Keratinocyte (primary cell): ENCODE measurements around the gene XPOT. TPM values are rescaled to one million over a fixed set of nuclear protein-coding genes. Genes with fewer than 3 reads are reported as not detected.

Experiments
- DNase-seq: peaks from one replicate; pipeline ENCODE4 v3.0.0-alpha.2; 2011; ENCODE audit warnings: low read depth, missing footprints, low spot score
- FAIRE-seq: peaks from 2 replicates; lab custom pipeline; 2011; peaks lifted over from hg19 to GRCh38; lab: Jason Lieb, UNC
- H2AFZ ChIP-seq: 2 replicates; pipeline ENCODE4 v1.6.0; 2012; ENCODE audit warnings: low read length, control low read depth, inconsistent platforms; ENCODE audit not compliant: control insufficient read depth
- H3K27ac ChIP-seq: 2 replicates; pipeline ENCODE4 v1.5.1; 2011; ENCODE audit warnings: low read length; ENCODE audit not compliant: control insufficient read depth, insufficient read depth
- H3K27me3 ChIP-seq: 3 replicates; pipeline ENCODE4 v1.6.0; 2011; ENCODE audit warnings: low read length; ENCODE audit not compliant: control insufficient read depth, insufficient read depth; ENCODE audit errors: extremely low read depth
- H3K36me3 ChIP-seq, 2 experiments: 2 replicates in 1 of 2; 3 replicates in 1 of 2; pipeline ENCODE4 v1.5.1; 2011; ENCODE audit warnings: low read length in 2 of 2, mild to moderate bottlenecking in 1 of 2; ENCODE audit not compliant: control insufficient read depth in 2 of 2, insufficient read depth in 2 of 2; ENCODE audit errors: extremely low read depth in 1 of 2
- H3K4me1 ChIP-seq: 3 replicates; pipeline ENCODE4 v1.5.1; 2011; ENCODE audit warnings: low read length; ENCODE audit not compliant: control insufficient read depth, insufficient read depth; ENCODE audit errors: extremely low read depth
- H3K4me2 ChIP-seq: 3 replicates; pipeline ENCODE4 v1.6.0; 2011; ENCODE audit warnings: low read depth, low read length; ENCODE audit not compliant: control insufficient read depth, insufficient read depth; ENCODE audit errors: extremely low read depth
- H3K4me3 ChIP-seq, 3 experiments: fragments of 200-600 bp in 1 of 3; sonication (generic) in 1 of 3; 2 replicates in 2 of 3; 3 replicates in 1 of 3; pipeline ENCODE4 v1.5.1; 2011 to 2016; ENCODE audit warnings: low read length in 3 of 3, mild to moderate bottlenecking in 3 of 3, control low read depth in 2 of 3, inconsistent platforms in 1 of 3, low read depth in 1 of 3, mixed read lengths in 1 of 3, mixed run types in 1 of 3, moderate library complexity in 1 of 3; ENCODE audit not compliant: control insufficient read depth in 2 of 3, insufficient read depth in 2 of 3; ENCODE audit errors: extremely low read depth in 1 of 3
- H3K79me2 ChIP-seq: 2 replicates; pipeline ENCODE4 v1.6.0; 2012; ENCODE audit warnings: low read length; ENCODE audit not compliant: control insufficient read depth, insufficient read depth
- H3K9ac ChIP-seq: 3 replicates; pipeline ENCODE4 v1.6.0; 2011; ENCODE audit warnings: low read length; ENCODE audit not compliant: control insufficient read depth, insufficient read depth; ENCODE audit errors: extremely low read depth
- H3K9me1 ChIP-seq: 3 replicates; pipeline ENCODE4 v1.6.0; 2011; ENCODE audit warnings: low read length; ENCODE audit not compliant: control insufficient read depth, insufficient read depth; ENCODE audit errors: extremely low read depth
- H3K9me3 ChIP-seq: 2 replicates; pipeline ENCODE4 v1.5.1; 2012; ENCODE audit warnings: low read depth, low read length; ENCODE audit not compliant: control insufficient read depth
- H4K20me1 ChIP-seq: 3 replicates; pipeline ENCODE4 v1.6.0; 2011; ENCODE audit warnings: low read length; ENCODE audit not compliant: control insufficient read depth, insufficient read depth; ENCODE audit errors: extremely low read depth
- EZH2 ChIP-seq: IDR thresholded peaks from one replicate; pipeline ENCODE4 v1.6.1; 2012; ENCODE audit warnings: inconsistent platforms, mild to moderate bottlenecking, low read length, moderate library complexity
- dilution Hi-C: fragments of 300-500 bp; cut with MboI; formaldehyde crosslinking; loops from one replicate; pipeline ENCODE4 v1.7.0; 2020; ENCODE audit warnings: low sequenced_read_pairs; ENCODE audit not compliant: extremely low pct_ligation_motif_present
- polyA plus RNA-seq, 5 experiments: library from polyadenylated mRNA; depleted of rRNA in 3 of 5; stranded (reverse) in 3 of 5; stranded (forward) in 1 of 5; unstranded in 1 of 5; fragments of >200 nt; gene quantifications; 1 replicate in 1 of 5; 2 replicates in 3 of 5; 3 replicates in 1 of 5; pipeline versions ENCODE4 v1.2.1 to v1.2.3, GENCODE V29; 2011 to 2012; ENCODE audit warnings: missing spikeins in 2 of 5, low read depth in 1 of 5, low replicate concordance in 1 of 5
- small RNA-seq, 3 experiments: library from RNA; depleted of rRNA; stranded (forward); fragments of <200 nt; gene quantifications; one replicate each; pipeline ENCODE3, GENCODE V24; 2012; ENCODE audit warnings: low read depth in 3 of 3, low replicate concordance in 1 of 3; ENCODE audit not compliant: insufficient read length in 3 of 3

The XPOT gene
- polyA plus RNA-seq, 1 donor (not counting 4 experiments of a cell fraction or from before 2014, with no cell fraction given) = 93.8 TPM

DNA sequence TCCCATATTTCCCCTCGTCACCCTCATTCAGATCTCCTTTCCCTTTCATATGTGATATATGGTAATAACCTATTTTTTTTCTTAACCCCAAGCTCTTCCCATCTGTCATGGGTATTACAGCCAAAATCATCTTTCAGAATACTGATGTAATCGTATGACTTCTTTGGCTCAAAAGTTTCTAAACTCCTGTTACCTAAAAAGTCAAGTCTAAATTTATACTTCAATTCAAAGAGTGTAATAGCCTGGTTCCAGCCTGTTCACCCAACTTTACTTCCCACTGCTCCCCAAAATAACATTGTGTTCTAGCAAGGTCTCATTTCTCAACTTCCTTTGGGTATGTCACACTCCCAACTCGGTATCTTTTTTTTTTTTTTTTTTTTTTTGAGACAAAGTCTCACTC is 96.2 kb downstream of the XPOT start:
- Histone ChIP-seq H3K9me1 (no peaks in the 10 kb centered on the region), H3K36me3 (peaks cover 1 to 11% of the 10 kb centered on the region in 2 experiments), H3K79me2 (no peaks in the 10 kb centered on the region), H4K20me1 (no peaks in the 10 kb centered on the region), H3K4me2 (no peak overlapping the region), H3K27me3 (no peaks in the 10 kb centered on the region), H3K4me1 (no peaks in the 10 kb centered on the region), H3K9ac (no peak overlapping the region), H2AFZ (no peak overlapping the region), H3K4me3 (no peak overlapping the region), H3K9me3 (no peaks in the 10 kb centered on the region), H3K27ac (no peak overlapping the region)
- no peak for TF ChIP-seq EZH2
- DNase-seq (no peak), FAIRE-seq (no peak)
- dilution Hi-C loops = no loop called here

Small RNA genes within 50 kb of the gene (small RNA-seq; reads per million reads assigned to genes)
- 0 reads per million in 3 experiments for gene RF01210

Other genes starting within 250 kb of the XPOT start
- gene KICS2, start 182.1 kb upstream of the XPOT start, polyA plus RNA-seq = 5.2 to 6.2 TPM (median 5.7 TPM) in 3 replicates
- gene C12orf56, start 13.6 kb upstream of the XPOT start, polyA plus RNA-seq = 0.03 to 0.18 TPM (median 0.14 TPM) in 3 replicates
- 9.3 to 19.1 TPM (median 9.4 TPM) in 3 replicates for gene TBK1, start 47.7 kb downstream of the XPOT start, polyA plus RNA-seq
- 8.0 to 9.6 TPM (median 9.3 TPM) in 3 replicates for gene RASSF3, start 206.1 kb downstream of the XPOT start, polyA plus RNA-seq